Progenitor cell of endocrine pancreas (in vitro differentiated cells): ENCODE results near the gene ZCCHC3. TPM values are rescaled to one million over a fixed set of nuclear protein-coding genes. Genes with fewer than 3 reads are reported as not detected.

Experiments
- DNase-seq: peaks from one replicate; pipeline ENCODE4 v3.0.0; 2021; ENCODE audit warnings: low spot score; ENCODE audit not compliant: unreplicated experiment
- H3K27ac Mint-ChIP-seq: 2 replicates; pipeline ENCODE4 v1.8.0; 2021; ENCODE audit warnings: mild to moderate bottlenecking, moderate library complexity, mixed read lengths
- H3K27me3 Mint-ChIP-seq: 2 replicates; pipeline ENCODE4 v1.8.0; 2021; ENCODE audit warnings: mixed read lengths
- H3K36me3 Mint-ChIP-seq: 2 replicates; pipeline ENCODE4 v1.8.0; 2022; ENCODE audit warnings: mixed read lengths; ENCODE audit not compliant: insufficient read depth
- H3K4me1 Mint-ChIP-seq: 2 replicates; pipeline ENCODE4 v1.8.0; 2021; ENCODE audit warnings: low read depth, mixed read lengths
- H3K4me3 Mint-ChIP-seq: 2 replicates; pipeline ENCODE4 v1.8.0; 2021; ENCODE audit warnings: low read depth, mild to moderate bottlenecking, moderate library complexity, mixed read lengths
- H3K9me3 Mint-ChIP-seq: 2 replicates; pipeline ENCODE4 v1.8.0; 2021; ENCODE audit warnings: low read depth, mixed read lengths
- total RNA-seq: library from RNA; stranded (reverse); gene quantifications from 2 replicates; pipeline ENCODE4 v1.2.1, GENCODE V29; 2021
- TF ChIP-seq, protein P1 (sequence below): fragments of 200-600 bp; sonication (generic); IDR thresholded peaks from one replicate; pipeline ENCODE4 v1.5.0; 2021; ENCODE audit warnings: antibody characterized with exemption, mild to moderate bottlenecking; ENCODE audit not compliant: unreplicated experiment

Gene ZCCHC3
- total RNA-seq, 1 donor from 2014 or later = 31.2 TPM

DNA sequence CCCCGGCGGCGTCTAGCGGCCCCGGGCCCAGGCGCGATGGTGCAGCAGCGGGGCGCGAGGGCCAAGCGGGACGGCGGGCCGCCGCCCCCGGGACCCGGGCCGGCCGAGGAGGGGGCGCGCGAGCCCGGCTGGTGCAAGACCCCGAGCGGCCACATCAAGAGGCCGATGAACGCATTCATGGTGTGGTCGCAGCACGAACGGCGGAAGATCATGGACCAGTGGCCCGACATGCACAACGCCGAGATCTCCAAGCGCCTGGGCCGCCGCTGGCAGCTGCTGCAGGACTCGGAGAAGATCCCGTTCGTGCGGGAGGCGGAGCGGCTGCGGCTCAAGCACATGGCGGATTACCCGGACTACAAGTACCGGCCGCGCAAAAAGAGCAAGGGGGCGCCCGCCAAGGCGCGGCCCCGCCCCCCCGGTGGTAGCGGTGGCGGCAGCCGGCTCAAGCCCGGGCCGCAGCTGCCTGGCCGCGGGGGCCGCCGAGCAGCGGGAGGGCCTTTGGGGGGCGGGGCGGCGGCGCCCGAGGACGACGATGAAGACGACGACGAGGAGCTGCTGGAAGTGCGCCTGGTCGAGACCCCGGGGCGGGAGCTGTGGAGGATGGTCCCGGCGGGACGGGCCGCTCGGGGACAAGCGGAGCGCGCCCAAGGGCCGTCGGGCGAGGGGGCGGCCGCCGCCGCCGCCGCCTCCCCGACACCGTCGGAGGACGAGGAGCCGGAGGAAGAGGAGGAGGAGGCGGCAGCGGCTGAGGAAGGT lies 28.7 kb downstream of the ZCCHC3 start:
- H3K9me3 Mint-ChIP-seq = no peaks in the 10 kb centered on the region
- H3K4me1 Mint-ChIP-seq = peaks cover 23% of the 10 kb centered on the region
- DNase-seq = peak; percentile 55
- peaks cover 9% of the 10 kb centered on the region for H3K27me3 Mint-ChIP-seq
- TF ChIP-seq, protein P1, sequence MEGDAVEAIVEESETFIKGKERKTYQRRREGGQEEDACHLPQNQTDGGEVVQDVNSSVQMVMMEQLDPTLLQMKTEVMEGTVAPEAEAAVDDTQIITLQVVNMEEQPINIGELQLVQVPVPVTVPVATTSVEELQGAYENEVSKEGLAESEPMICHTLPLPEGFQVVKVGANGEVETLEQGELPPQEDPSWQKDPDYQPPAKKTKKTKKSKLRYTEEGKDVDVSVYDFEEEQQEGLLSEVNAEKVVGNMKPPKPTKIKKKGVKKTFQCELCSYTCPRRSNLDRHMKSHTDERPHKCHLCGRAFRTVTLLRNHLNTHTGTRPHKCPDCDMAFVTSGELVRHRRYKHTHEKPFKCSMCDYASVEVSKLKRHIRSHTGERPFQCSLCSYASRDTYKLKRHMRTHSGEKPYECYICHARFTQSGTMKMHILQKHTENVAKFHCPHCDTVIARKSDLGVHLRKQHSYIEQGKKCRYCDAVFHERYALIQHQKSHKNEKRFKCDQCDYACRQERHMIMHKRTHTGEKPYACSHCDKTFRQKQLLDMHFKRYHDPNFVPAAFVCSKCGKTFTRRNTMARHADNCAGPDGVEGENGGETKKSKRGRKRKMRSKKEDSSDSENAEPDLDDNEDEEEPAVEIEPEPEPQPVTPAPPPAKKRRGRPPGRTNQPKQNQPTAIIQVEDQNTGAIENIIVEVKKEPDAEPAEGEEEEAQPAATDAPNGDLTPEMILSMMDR = no peak
- peaks cover 4% of the 10 kb centered on the region for H3K36me3 Mint-ChIP-seq
- H3K4me3 Mint-ChIP-seq = peak overlapping the region; percentile 89
- H3K27ac Mint-ChIP-seq = peak overlapping the region; percentile 93

DNA sequence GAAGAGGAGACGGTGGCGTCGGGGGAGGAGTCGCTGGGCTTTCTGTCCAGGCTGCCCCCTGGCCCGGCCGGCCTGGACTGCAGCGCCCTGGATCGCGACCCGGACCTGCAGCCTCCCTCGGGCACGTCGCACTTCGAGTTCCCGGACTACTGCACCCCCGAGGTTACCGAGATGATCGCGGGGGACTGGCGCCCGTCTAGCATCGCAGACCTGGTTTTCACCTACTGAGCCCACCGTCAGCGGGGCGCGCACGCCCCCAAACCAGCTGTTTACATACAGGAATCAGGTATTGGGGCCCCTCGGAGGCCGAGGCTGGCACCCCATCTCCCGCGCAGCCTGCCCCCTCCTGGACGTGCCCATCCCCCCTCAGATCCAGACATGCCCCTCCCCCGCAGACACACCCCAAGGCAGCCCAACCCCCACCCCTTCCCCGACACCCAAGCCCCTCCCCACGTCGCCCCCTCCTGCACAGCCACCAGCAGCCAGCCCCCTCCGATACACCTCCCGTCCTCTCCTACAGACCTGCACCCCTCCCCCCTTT lies 29.3 kb downstream of the ZCCHC3 start:
- peak; percentile 47 for DNase-seq
- H3K4me1 Mint-ChIP-seq = peaks cover 23% of the 10 kb centered on the region
- peak overlapping the region; percentile 88 for H3K27ac Mint-ChIP-seq
- H3K36me3 Mint-ChIP-seq = peaks cover 2% of the 10 kb centered on the region
- no peaks in the 10 kb centered on the region for H3K9me3 Mint-ChIP-seq
- peak overlapping the region; percentile 89 for H3K4me3 Mint-ChIP-seq
- TF ChIP-seq, protein P1 = no peak
- H3K27me3 Mint-ChIP-seq = peaks cover 3% of the 10 kb centered on the region

DNA sequence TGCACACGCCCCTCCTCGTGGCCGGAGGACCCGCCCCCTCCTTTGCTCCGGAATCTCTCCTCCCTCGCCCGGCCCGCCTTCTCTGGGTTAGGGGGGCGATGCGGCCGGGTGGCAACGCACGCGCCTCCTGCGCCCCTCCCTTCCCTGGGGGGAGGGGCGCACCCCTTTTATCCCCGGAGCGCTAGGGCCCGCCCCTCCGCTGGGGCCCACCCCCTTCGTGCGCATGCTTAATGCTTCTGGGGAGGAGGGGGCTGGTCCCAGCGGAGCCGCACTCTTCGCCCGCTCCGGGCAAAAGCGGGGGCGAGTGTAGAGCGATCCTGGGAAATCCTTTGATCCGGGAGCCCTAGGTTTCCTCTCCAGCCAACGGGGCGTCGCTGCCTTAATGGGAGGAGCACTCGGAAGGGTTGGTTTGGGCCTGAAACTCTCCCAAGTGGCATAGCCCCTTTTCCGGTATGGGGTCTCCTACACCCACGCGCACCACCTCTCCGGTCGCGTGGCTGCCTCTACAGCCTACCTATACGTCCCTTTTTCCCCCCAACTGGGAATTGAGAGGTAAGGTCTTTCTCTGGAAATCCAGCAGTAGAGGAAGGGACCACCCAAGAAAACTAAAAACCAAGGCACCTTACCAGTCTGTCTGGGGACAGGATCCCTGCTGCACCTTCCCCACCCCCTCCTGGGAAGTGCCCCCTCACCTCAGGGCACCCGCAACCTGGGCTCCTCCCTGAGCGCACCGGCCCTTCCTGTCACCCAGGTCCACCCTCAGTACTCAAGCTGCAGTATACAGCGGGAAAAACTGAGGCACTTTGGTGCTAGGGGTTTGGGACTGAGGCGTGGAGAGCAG lies 30.0 kb downstream of the ZCCHC3 start:
- DNase-seq = peak; percentile 82
- Mint-ChIP-seq H3K4me1 (peaks cover 23% of the 10 kb centered on the region), H3K27ac (peak overlapping the region; percentile 91)

DNA sequence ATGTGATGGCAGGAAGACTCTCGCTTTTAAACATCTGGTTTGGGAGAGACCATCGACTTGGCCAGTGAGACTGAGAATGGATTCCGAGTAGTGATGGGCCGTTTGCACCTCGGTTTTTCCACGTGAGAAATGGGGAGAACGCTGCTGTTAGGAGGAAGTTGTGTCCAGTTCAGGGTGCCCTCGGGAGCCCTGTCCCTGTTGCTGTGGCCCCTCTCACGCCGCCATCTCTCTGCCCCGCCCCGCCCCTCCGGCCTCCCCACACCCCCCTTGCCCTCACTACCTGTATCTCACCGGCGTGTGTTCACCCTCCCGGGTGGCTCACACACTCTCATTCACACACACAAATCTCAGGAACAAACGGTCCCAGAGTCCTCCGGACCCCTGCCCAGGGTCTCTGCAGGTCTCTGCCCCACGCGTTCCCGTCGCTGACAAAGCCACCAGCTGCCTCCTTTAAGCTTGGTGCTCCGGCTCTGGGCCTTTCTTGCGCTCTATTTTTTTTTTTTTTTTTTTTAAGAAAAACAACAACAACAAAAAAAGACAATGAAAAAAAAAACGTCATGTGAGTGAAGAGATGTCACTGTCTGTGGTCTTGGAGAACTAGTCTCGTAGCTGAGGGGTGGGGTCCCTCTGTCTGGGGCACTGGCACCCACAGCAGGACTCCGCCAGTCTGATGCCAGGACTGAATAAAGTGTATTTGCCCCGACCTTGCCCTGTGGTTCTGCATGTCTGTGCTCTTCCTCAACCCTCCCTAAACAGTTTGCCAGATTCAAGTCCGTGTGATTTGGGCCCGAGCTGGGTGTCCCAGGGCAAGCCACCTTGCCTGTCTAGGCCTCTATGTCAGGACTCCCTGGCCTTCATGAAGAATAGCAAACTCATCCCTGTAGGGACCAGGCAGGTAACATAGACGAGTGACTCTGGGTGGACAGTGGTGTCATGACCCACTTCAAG lies 30.9 kb downstream of the ZCCHC3 start:
- Mint-ChIP-seq H3K27ac (peak overlapping the region; percentile 91), H3K4me3 (peak overlapping the region; percentile 89), H3K9me3 (no peaks in the 10 kb centered on the region), H3K27me3 (no peaks in the 10 kb centered on the region), H3K36me3 (peaks cover 2% of the 10 kb centered on the region), H3K4me1 (peaks cover 23% of the 10 kb centered on the region)
- DNase-seq = no peak
- TF ChIP-seq, protein P1 = no peak

More for the DNA sequence above, 30.0 kb downstream of the ZCCHC3 start:
- H3K36me3 Mint-ChIP-seq = peaks cover 2% of the 10 kb centered on the region
- peaks cover 1% of the 10 kb centered on the region for H3K27me3 Mint-ChIP-seq
- H3K9me3 Mint-ChIP-seq = no peaks in the 10 kb centered on the region
- H3K4me3 Mint-ChIP-seq = peak overlapping the region; percentile 89
- TF ChIP-seq, protein P1 = no peak
